A549 (cell line): ENCODE data around the gene SIK3. TPM values are rescaled to one million over a fixed set of nuclear protein-coding genes. Genes with fewer than 3 reads are reported as not detected.
A peak's percentile ranks its signal among the peaks of the same experiment; 100 is the strongest.

Source experiments
- ATAC-seq, 2 experiments: fragments of 200-7000 bp in 1 of 2; fragments of >200 bp in 1 of 2; cut with Nextera tagmentation in 1 of 2; cut with Tn5 transposase in 1 of 2; 3 replicates each; pipeline versions ENCODE4 v1.8.0 to v1.9.1; 2018 to 2020; ENCODE audit warnings: mild to moderate bottlenecking in 1 of 2, moderate library complexity in 1 of 2
- CTCF ChIA-PET: fragments of 300-600 bp; sonication (Branson Sonifier 250); formaldehyde crosslinking; extraction: SDS; loops from one replicate; lab custom pipeline; 2021; ENCODE audit warnings: antibody characterized with exemption, inconsistent platforms; lab: Yijun Ruan, JAX
- POLR2A ChIA-PET: fragments of 350-600 bp; formaldehyde crosslinking; extraction: SDS; loops from one replicate; lab custom pipeline; 2021; ENCODE audit warnings: antibody characterized with exemption, inconsistent platforms; lab: Yijun Ruan, JAX
- DNase-seq, 2 experiments: peaks; one replicate each; pipeline versions ENCODE4 v3.0.0 to v3.0.0-alpha.2; 2011 to 2016; ENCODE audit warnings: low read depth in 1 of 2, low spot score in 1 of 2
- FAIRE-seq: peaks from 2 replicates; lab custom pipeline; 2011; peaks lifted over from hg19 to GRCh38; lab: Jason Lieb, UNC
- H3K27ac ChIP-seq, 2 experiments: fragments of >200 bp; sonication (Bioruptor Twin); formaldehyde crosslinking; 3 replicates each; pipeline ENCODE4 v1.5.1; 2016 to 2017
- H3K4me1 ChIP-seq: fragments of >200 bp; sonication (Bioruptor Twin); formaldehyde crosslinking; 3 replicates; pipeline ENCODE4 v1.6.1; 2016
- H3K4me2 ChIP-seq: fragments of >200 bp; sonication (Bioruptor Twin); formaldehyde crosslinking; 3 replicates; pipeline ENCODE4 v1.6.1; 2016
- H3K4me3 ChIP-seq: fragments of >200 bp; sonication (Bioruptor Twin); formaldehyde crosslinking; 3 replicates; pipeline ENCODE4 v1.5.1; 2016
- H3K9me3 ChIP-seq: fragments of >200 bp; sonication (Bioruptor Twin); formaldehyde crosslinking; 3 replicates; pipeline ENCODE4 v1.6.1; 2016
- CBX2 ChIP-seq: fragments of 200-600 bp; sonication (generic); IDR thresholded peaks from 2 replicates; pipeline ENCODE4 v1.6.1; 2016; ENCODE audit warnings: low read depth, mild to moderate bottlenecking, borderline replicate concordance
- CEBPB ChIP-seq, 2 experiments: fragments of >200 bp in 1 of 2; sonication (Bioruptor Twin) in 1 of 2; formaldehyde crosslinking in 1 of 2; IDR thresholded peaks; 2 replicates each; pipeline ENCODE4 v1.6.1; 2012 to 2016
- CHD4 ChIP-seq: fragments of 200-600 bp; sonication (generic); IDR thresholded peaks from 2 replicates; pipeline ENCODE4 v1.6.1; 2016; ENCODE audit warnings: antibody characterized with exemption, mild to moderate bottlenecking, borderline replicate concordance
- EHMT2 ChIP-seq: fragments of 200-600 bp; sonication (generic); IDR thresholded peaks from 2 replicates; pipeline ENCODE4 v1.6.1; 2016; ENCODE audit warnings: antibody characterized with exemption, low read depth, mild to moderate bottlenecking, moderate library complexity
- ESRRA ChIP-seq: fragments of 150-350 bp; IDR thresholded peaks from 2 replicates; pipeline ENCODE4 v1.6.1; 2014; ENCODE audit warnings: mild to moderate bottlenecking, low read length, borderline replicate concordance
- FOSB ChIP-seq: fragments of 250-450 bp; sonication (Bioruptor Pico); IDR thresholded peaks from 2 replicates; pipeline ENCODE4 v1.5.0; 2020; ENCODE audit warnings: mild to moderate bottlenecking, moderate library complexity
- FOSL2 ChIP-seq, 2 experiments: fragments of 450-650 bp in 1 of 2; fragments of >200 bp in 1 of 2; sonication (Bioruptor Twin) in 1 of 2; formaldehyde crosslinking; IDR thresholded peaks; 2 replicates each; pipeline versions ENCODE4 v1.5.0 to v1.6.1; 2016 to 2020; ENCODE audit warnings: mild to moderate bottlenecking in 1 of 2, moderate library complexity in 1 of 2
- FOXS1 ChIP-seq: fragments of 250-450 bp; sonication (Bioruptor Pico); IDR thresholded peaks from 2 replicates; pipeline ENCODE4 v1.5.0; 2020; ENCODE audit warnings: mild to moderate bottlenecking, moderate library complexity
- HOXA7 ChIP-seq: fragments of 250-450 bp; sonication (Bioruptor Pico); IDR thresholded peaks from 2 replicates; pipeline ENCODE4 v1.5.0; 2020; ENCODE audit warnings: mild to moderate bottlenecking, moderate library complexity
- JUNB ChIP-seq: fragments of >200 bp; sonication (Bioruptor Twin); formaldehyde crosslinking; IDR thresholded peaks from 2 replicates; pipeline ENCODE4 v1.6.1; 2016
- KDM1A ChIP-seq: fragments of 200-600 bp; sonication (generic); IDR thresholded peaks from 2 replicates; pipeline ENCODE4 v1.6.1; 2016; ENCODE audit warnings: low read depth, mild to moderate bottlenecking
- KDM5A ChIP-seq: fragments of 200-600 bp; sonication (generic); IDR thresholded peaks from 2 replicates; pipeline ENCODE4 v1.6.1; 2016; ENCODE audit warnings: antibody characterized with exemption, mild to moderate bottlenecking
- MAFK ChIP-seq: fragments of 450-650 bp; IDR thresholded peaks from 2 replicates; pipeline ENCODE4 v1.6.1; 2014; ENCODE audit not compliant: partially characterized antibody
- MAZ ChIP-seq: fragments of 150-350 bp; IDR thresholded peaks from 2 replicates; pipeline ENCODE4 v1.6.1; 2014; ENCODE audit warnings: antibody characterized with exemption, low read depth, low read length, borderline replicate concordance
- NPAS2 ChIP-seq: fragments of 250-450 bp; sonication (Bioruptor Pico); IDR thresholded peaks from 2 replicates; pipeline ENCODE4 v1.8.0; 2022; ENCODE audit warnings: mild to moderate bottlenecking, moderate library complexity, borderline replicate concordance
- PHF8 ChIP-seq: fragments of 200-600 bp; sonication (generic); IDR thresholded peaks from 2 replicates; pipeline ENCODE4 v1.6.1; 2016; ENCODE audit warnings: low read depth, mild to moderate bottlenecking, antibody characterized with exemption, moderate library complexity, borderline replicate concordance
- RAD21 ChIP-seq, 2 experiments: fragments of >200 bp in 1 of 2; sonication (Bioruptor Twin) in 1 of 2; formaldehyde crosslinking in 1 of 2; IDR thresholded peaks in 1 of 2; conservative IDR thresholded peaks in 1 of 2; 2 replicates in 1 of 2; 3 replicates in 1 of 2; pipeline ENCODE4 v1.6.1; 2012 to 2018; ENCODE audit warnings: inconsistent platforms in 1 of 2
- RCOR1 ChIP-seq: fragments of 150-350 bp; IDR thresholded peaks from 2 replicates; pipeline ENCODE4 v1.6.1; 2014; ENCODE audit warnings: antibody characterized with exemption, low read length, low read depth
- TP53 ChIP-seq: fragments of 250-450 bp; sonication (Bioruptor Pico); IDR thresholded peaks from 2 replicates; pipeline ENCODE4 v1.5.0; 2021; ENCODE audit warnings: mild to moderate bottlenecking, moderate library complexity
- ZC3H11A ChIP-seq: fragments of 450-650 bp; IDR thresholded peaks from 2 replicates; pipeline ENCODE4 v1.6.1; 2014; ENCODE audit warnings: antibody characterized with exemption, mild to moderate bottlenecking
- ZSCAN20 ChIP-seq: fragments of 250-450 bp; sonication (Bioruptor Pico); IDR thresholded peaks from 2 replicates; pipeline ENCODE4 v1.8.0; 2022; ENCODE audit warnings: mild to moderate bottlenecking, moderate library complexity
- WGBS: methylation state at CpG from one replicate; pipeline ENCODE4 v1.1.6; 2017; ENCODE audit errors: missing lambda C conversion rate; 5-methylcytosine and 5-hydroxymethylcytosine counted together
- polyA plus RNA-seq, 4 experiments: library from polyadenylated mRNA; depleted of rRNA in 3 of 4; stranded (reverse); fragments of >200 nt; fragmentation: RNase III in 1 of 4; extraction: RNeasy Plus Mini Kit Qiagen cat#74134 plus additional on column Dnase treatment in 1 of 4; gene quantifications; 2 replicates in 3 of 4; 3 replicates in 1 of 4; pipeline ENCODE4 v1.2.3, GENCODE V29; 2011 to 2017
- TF ChIP-seq, protein P1 (sequence below): fragments of >200 bp; sonication (Bioruptor Twin); formaldehyde crosslinking; IDR thresholded peaks from 2 replicates; pipeline ENCODE4 v1.6.1; 2016
- TF ChIP-seq, protein P2 (sequence below): IDR thresholded peaks from 2 replicates; pipeline ENCODE4 v1.6.1; 2012
- TF ChIP-seq, protein P3 (sequence below): fragments of >200 bp; sonication (Bioruptor Twin); formaldehyde crosslinking; IDR thresholded peaks from 3 replicates; pipeline ENCODE4 v1.6.1; 2016
- TF ChIP-seq, protein P4 (sequence below): fragments of 250-450 bp; sonication (Bioruptor Pico); IDR thresholded peaks from 2 replicates; pipeline ENCODE4 v1.5.0; 2021; ENCODE audit warnings: mild to moderate bottlenecking, moderate library complexity, borderline replicate concordance
- TF ChIP-seq, protein P5 (sequence below): IDR thresholded peaks from 2 replicates; pipeline ENCODE4 v1.6.1; 2012
- TF ChIP-seq, protein P6 (sequence below): fragments of 250-450 bp; sonication (Bioruptor Pico); IDR thresholded peaks from 2 replicates; pipeline ENCODE4 v1.5.0; 2020; ENCODE audit warnings: low read depth, mild to moderate bottlenecking, moderate library complexity

The SIK3 gene
- polyA plus RNA-seq, 2 of the 4 experiments (the other 2 are of a cell fraction) = 8.2 to 9.0 TPM

DNA sequence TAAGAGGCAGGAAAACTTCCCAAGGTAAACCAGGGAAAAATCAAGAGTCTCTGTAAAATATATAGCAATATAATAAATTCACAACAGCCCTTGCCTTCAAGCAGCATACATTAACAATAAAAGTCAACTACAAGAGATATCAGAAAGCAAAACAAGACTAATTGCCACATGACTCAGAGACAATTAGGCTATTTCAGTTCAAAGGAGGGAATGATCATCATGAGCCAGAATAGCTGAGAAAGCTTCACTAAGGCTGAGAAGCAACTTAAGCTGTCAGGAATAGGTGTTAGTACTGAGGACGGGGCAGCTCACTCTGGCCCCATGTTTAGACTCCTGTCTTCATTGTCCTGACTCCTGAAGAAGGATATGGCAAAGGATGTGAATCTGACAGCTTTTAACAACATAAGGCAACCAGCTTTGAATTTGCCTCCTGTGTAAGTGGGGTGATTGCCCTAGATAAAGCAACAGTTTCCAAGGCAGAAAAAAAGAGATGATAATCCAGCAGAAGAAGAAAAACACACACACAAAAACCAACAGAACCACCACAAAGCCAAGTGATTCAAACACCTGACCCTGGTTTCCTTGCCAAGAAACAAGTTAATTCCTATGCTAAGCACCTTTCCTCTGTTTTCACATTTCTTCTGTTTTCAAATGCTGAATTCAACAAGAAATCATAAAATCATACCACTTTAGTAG is 60.8 kb downstream of the SIK3 start:
- CTCF ChIA-PET = no interaction called here
- FAIRE-seq (no peak), DNase-seq (no peak), ATAC-seq (no peak)
- TF ChIP-seq, protein P1, sequence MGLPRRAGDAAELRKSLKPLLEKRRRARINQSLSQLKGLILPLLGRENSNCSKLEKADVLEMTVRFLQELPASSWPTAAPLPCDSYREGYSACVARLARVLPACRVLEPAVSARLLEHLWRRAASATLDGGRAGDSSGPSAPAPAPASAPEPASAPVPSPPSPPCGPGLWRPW = no peak
- TF ChIP-seq MAFK (no peak), ZC3H11A (no peak), FOSB (no peak)
- no peak overlapping the region for H3K4me2 ChIP-seq
- H3K27ac ChIP-seq = no peak overlapping the region
- WGBS = 100% methylated on average over 1 of the region's 1 CpG
- H3K4me1 ChIP-seq = peaks cover 19% of the 10 kb centered on the region
- POLR2A ChIA-PET = no interaction called here
- no peaks in the 10 kb centered on the region for H3K9me3 ChIP-seq
- H3K4me3 ChIP-seq = no peak overlapping the region

DNA sequence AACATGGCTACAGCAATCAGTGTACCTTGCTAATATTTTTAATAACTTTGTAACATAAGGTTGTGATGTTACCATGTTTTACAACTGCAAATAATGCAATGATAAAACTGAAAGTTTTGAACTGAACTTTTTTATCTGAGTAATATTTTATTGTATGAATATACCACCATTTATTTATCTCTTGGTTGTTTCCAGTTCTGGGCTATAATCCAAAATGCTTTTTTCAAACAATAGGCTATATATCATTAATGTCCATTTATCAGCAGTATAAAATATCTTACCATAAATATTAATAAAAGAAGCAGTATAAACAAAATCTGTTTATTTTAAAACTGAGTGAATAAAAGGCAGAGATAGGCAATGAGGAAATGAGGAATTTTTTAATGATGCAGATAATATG is 63.3 kb downstream of the SIK3 start:
- no peak for DNase-seq
- Histone ChIP-seq H3K9me3 (no peaks in the 10 kb centered on the region), H3K4me3 (no peak overlapping the region)
- FAIRE-seq = no peak
- ChIA-PET CTCF (interaction anchor here (1.1 kb wide), 1 partner anchor 71 kb away, joined by 4 read pairs; no protein-coding TSS in a partner anchor), POLR2A (no interaction called here)
- no peak for ATAC-seq
- TF ChIP-seq KDM5A (no peak), CEBPB (IDR thresholded peaks at IDR 0.05) (no peak), TP53 (CRISPR knock-in tag) (no peak), CBX2 (no peak), RAD21 (conservative IDR thresholded peaks at IDR 0.05 in 1 of 2, IDR thresholded peaks at IDR 0.05 in 1 of 2) (no peak), FOXS1 (CRISPR knock-in tag) (no peak), ZSCAN20 (CRISPR knock-in tag) (no peak), MAZ (no peak), KDM1A (no peak), PHF8 (no peak), ESRRA (no peak), EHMT2 (no peak)
- TF ChIP-seq, protein P2, sequence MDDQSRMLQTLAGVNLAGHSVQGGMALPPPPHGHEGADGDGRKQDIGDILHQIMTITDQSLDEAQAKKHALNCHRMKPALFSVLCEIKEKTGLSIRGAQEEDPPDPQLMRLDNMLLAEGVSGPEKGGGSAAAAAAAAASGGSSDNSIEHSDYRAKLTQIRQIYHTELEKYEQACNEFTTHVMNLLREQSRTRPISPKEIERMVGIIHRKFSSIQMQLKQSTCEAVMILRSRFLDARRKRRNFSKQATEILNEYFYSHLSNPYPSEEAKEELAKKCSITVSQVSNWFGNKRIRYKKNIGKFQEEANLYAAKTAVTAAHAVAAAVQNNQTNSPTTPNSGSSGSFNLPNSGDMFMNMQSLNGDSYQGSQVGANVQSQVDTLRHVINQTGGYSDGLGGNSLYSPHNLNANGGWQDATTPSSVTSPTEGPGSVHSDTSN = no peak
- TF ChIP-seq, protein P3, sequence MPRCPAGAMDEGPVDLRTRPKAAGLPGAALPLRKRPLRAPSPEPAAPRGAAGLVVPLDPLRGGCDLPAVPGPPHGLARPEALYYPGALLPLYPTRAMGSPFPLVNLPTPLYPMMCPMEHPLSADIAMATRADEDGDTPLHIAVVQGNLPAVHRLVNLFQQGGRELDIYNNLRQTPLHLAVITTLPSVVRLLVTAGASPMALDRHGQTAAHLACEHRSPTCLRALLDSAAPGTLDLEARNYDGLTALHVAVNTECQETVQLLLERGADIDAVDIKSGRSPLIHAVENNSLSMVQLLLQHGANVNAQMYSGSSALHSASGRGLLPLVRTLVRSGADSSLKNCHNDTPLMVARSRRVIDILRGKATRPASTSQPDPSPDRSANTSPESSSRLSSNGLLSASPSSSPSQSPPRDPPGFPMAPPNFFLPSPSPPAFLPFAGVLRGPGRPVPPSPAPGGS = no peak
- TF ChIP-seq, all 56 proteins: peak for 0
- Histone ChIP-seq H3K4me1 (peaks cover 14% of the 10 kb centered on the region), H3K27ac (no peak overlapping the region), H3K4me2 (no peak overlapping the region)

DNA sequence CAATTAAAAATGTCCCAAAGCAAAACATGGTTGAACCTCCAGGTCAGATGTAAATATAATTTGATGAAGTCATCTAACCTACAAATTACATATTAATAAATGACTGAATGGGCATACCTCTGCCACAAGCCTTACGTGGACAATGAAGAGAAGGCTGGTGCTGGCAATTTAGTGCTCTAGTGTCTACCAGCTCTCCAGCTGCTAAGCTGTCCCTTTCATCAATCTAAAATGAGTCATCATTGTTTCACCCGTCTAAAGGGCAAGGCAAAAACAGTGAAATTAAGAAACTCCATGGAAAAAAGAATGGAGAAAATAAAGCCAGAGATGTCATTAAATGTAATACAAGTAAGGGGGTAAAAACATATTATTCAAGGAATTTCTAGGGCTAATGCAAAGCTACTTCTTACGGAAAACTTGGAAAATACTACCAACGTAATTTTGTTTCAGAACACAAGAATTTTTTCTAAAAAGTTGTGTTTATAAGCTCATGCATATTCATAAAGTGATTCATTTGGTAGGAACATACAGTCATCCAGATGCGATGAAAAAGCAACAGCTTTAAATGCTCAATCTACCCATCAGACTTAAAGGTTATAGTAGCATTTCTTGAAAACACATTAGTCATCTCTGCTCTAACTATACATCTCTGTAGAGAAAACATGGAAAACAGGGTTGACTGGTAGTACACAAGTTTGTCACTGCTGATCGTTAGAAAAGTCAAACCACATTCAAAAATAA is 71.5 kb downstream of the SIK3 start:
- ChIA-PET CTCF (interaction anchor here (0.8 to 1.1 kb wide), 2 partner anchors 10 to 25 kb away, joined by 3 to 4 read pairs; no protein-coding TSS in a partner anchor), POLR2A (no interaction called here)
- Histone ChIP-seq H3K4me3 (no peak overlapping the region), H3K9me3 (no peaks in the 10 kb centered on the region), H3K4me1 (peaks cover 63% of the 10 kb centered on the region), H3K4me2 (peak overlapping the region; percentile 62), H3K27ac (peak overlapping the region; percentile 59 to 72)
- FAIRE-seq (no peak), ATAC-seq (peak; percentile 75 to 84; a peak in 4 of 6 replicates), DNase-seq (no peak)
- WGBS = 19% methylated on average over 6 of the region's 6 CpGs
- no peak for TF ChIP-seq MAZ
- no peak for TF ChIP-seq CHD4
- TF ChIP-seq KDM1A = no peak
- TF ChIP-seq, protein P4, sequence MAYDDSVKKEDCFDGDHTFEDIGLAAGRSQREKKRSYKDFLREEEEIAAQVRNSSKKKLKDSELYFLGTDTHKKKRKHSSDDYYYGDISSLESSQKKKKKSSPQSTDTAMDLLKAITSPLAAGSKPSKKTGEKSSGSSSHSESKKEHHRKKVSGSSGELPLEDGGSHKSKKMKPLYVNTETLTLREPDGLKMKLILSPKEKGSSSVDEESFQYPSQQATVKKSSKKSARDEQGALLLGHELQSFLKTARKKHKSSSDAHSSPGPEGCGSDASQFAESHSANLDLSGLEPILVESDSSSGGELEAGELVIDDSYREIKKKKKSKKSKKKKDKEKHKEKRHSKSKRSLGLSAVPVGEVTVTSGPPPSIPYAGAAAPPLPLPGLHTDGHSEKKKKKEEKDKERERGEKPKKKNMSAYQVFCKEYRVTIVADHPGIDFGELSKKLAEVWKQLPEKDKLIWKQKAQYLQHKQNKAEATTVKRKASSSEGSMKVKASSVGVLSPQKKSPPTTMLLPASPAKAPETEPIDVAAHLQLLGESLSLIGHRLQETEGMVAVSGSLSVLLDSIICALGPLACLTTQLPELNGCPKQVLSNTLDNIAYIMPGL = no peak
- TF ChIP-seq, protein P5, sequence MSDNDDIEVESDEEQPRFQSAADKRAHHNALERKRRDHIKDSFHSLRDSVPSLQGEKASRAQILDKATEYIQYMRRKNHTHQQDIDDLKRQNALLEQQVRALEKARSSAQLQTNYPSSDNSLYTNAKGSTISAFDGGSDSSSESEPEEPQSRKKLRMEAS = no peak
- TF ChIP-seq RCOR1 = no peak
- TF ChIP-seq ESRRA = no peak
- no peak for TF ChIP-seq HOXA7
- TF ChIP-seq, protein P6, sequence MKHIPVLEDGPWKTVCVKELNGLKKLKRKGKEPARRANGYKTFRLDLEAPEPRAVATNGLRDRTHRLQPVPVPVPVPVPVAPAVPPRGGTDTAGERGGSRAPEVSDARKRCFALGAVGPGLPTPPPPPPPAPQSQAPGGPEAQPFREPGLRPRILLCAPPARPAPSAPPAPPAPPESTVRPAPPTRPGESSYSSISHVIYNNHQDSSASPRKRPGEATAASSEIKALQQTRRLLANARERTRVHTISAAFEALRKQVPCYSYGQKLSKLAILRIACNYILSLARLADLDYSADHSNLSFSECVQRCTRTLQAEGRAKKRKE (CRISPR knock-in tag) = no peak
- TF ChIP-seq NPAS2 (CRISPR knock-in tag) = no peak
- TF ChIP-seq FOSL2 (IDR thresholded peaks at IDR 0.05) = peak; percentile 57; the same call in 1 of the 2 replicates
- TF ChIP-seq FOSL2 (CRISPR knock-in tag; IDR thresholded peaks at IDR 0.05) = peak; percentile 74
- peak; percentile 37; the same call in 1 of the 2 replicates for TF ChIP-seq JUNB
